GM19467 (cell line): ENCODE data around the gene FOXC1.

ENCODE experiments used
- ATAC-seq: cut with Tn5 transposase; IDR thresholded peaks from one replicate; pipeline ENCODE4 v1.9.1; 2021; ENCODE audit warnings: mild to moderate bottlenecking, moderate library complexity; ENCODE audit not compliant: unreplicated experiment

Gene FOXC1

DNA sequence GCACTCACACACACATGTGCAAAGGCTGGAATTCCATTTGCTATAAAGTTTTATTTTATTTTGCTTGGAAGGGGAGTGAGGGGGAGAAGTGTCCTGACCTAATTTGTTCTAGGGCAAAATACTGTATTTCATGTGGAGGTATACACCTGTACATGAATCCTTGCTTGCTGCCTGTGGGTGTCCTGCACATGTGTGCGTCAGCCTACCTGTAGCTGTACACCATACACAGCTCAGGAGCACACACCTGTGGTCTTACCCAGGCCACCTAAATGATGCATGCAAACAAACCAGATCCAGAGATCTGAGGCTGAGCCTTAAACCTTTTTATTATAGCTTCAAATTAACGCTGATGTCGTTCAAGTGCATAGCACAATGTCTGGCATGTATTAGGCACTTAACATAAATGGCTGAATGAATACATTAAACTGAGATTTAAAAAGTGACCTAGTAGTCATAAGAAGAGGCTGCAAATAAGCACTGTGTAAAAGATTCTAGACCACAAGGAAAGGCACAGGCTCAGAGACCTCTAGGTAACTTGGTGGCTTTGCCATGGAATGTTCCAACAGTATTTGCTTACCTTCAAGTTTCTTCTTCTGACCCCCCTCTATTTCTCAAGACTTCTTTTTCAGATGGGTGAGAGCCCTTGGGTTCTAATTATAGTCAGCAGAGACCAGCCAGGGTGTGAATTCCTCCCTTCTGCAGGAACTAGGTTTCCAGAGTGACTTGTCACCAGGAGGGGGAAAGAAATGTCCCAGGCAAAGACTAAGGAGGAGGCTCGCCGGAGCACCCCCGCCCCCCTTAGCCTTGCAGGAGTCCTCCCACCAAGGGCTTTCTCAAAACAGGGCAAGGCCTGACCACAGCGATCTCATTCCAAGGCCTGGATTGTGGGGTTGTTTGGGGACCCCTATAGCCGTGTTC lies 13.4 kb downstream of the FOXC1 start:
- ATAC-seq: no peak

DNA sequence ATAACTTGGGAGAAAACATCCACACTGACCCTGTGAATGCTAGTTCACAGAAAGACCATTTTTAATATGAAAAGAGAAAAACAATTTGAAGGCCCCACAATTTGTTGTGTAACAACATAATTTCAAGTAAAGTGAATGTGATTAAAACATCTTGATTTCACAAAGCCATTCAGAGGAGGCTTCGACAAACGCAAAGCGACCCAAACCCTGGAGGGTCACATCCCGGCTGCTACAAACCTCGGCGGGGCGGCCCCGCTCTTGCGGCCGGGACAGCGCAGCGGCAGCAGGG lies 14.0 kb downstream of the FOXC1 start:
- no peak for ATAC-seq

DNA sequence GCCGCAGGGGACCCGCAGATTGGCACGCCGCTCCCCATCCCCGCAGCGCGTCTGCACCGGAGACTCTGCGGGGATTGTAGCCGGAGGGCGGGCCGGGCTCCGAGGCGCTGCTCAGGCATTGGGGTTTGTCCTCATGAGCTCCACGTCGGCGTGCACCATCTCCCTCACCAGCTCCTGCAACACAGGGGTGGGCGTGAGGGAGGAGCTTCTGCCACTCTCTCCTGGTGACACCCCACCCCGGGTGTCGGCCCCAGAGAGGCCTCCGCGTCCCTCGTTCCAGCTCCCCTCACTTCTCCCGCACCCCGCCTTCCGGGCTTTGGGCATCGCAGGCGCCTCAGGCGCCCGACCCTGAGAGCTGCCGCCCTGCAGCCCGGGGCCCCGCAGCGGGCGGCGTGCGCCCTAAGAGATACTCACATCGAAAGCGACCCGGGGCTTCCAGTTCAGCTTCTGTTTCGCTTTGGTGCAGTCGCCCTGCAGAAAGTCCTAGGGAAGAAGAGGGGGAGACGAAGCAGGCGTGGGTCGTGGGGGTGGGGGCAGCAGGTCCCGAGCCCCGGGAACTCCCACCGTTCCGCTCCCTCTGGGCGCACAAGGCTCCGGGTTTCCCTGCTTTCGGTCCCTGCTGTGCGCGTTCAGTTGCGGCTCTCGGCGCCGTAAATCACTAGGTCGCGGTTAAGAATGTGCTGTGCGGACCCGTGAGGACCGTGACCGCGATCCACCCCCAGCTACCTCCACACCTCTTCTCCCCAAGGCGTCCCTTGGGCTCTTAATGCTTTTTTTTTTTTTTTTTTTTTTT lies 14.5 kb downstream of the FOXC1 start:
- no peak for ATAC-seq

DNA sequence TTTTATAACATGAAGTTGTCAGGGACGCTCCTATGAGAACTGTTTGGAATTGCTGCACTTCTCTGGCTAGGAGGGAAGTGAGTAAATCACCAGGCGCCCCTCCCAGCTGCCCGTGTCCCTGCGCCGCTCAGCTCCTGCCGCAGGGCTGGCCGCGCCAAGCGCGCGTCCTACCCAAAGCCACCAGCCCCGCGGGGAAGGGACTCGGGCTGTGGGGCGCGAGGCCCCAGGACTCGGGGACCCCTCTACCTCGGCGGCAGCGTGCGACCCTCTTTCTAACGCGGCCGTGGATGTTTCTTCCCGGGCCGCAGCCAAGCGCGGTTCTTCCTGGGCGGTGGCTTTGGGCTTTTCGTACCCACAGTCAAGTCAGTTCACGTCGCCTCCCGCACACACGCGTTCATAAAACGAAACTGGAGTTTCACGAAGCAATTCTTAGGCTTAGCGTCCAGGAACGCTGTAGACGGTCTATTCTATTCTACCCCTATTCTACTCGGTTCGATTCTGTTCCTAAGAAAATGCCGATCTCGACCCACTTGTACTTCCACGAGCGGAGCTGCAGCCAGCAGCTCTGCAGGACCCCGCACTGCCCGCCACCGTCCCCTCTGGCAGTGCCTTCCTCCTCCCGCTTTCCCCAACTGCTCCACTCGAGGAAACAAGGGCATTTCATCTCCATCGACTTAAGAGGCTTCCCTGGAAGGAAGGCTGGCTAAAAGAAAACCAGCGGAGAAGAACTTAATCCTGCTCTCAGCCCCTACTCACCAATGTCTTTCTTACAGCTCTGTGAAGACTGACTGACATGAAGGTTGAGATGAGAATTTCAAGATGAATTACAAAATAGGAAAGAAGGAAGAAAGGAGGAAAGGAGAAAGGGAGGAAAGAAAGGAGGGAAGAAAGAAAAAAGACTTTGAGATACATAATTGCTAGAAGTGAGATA lies 15.4 kb downstream of the FOXC1 start:
- ATAC-seq: no peak

DNA sequence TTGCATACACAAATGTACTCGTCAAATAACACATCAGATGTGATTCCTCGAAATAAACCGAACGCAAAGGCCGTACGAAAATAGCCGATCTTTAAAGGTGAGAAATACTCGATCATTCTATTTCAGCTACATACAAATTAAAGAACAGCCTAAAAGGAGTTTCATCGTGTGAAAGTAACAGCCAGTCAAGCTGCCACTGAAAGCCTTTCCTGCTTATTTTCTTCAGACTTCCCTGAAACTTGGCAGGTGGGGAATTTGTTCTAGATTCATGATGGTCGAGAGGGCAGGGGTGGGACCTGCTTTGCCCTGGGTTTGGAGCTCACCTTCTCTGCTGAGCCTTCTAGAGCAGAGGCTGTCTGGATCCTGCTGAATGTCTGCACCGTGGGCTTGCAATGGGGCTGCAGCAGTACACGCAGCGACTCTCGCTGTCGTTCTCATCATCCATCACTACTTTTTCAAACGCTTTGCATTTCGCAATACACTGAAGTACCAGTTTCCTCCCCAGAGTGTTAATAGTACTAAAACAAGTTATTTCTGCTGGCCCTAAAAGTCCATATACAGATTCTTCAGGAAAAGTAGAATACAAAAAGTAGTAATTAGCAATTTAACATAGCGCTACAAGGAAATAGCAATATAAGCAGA lies 16.2 kb downstream of the FOXC1 start:
- no peak for ATAC-seq

DNA sequence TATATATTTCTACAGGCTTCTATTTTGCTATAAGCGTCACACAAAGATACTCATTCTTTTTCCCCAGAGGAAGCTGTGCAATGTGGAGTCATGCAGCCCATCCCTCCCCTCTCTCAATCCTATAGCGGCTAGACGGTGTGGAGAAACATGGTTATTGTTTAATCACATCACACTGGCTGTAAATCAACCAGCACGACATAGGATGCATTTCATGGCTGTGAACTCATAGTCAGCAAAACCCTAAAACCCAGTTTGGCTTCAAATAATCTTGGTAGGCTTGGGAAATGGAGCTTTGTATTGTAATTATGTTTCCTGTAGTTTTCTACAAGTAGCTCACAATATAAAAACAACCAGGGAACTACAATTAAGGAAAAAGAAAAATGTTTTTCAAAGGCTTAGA lies 16.8 kb downstream of the FOXC1 start:
- ATAC-seq: no peak

DNA sequence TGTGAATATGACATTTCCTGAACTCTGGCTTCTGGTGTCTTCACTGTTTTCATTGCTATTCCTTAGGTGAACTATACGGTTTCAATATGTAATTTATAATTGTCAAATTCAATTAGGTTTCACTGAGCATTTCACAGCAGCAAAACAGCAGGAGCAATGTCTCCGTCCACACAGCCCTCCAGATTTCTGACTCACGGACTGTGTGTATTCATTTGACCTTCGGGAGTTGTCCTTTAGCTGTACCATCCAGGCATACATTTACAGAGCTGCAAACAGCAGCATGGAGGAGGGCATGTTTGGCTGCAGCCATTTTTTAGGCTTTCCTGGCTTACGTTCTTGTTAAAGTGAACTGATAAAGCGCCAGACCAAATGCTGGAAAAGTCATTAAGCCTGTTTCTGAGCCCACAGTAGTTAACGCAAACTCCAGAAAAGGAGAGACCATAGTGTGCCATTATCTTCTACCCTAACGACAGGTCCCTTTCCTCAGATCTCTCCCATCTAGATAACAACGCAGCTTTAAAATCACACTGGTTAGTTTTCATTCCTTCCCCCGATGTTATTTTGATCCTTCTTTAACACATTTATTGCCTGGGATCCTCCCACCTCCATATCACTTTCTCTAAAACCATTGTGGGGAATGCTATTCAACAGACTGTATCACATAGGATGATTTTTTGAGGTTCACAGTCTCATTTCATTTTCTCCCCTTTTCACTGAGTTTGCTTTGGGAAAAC lies 18.3 kb downstream of the FOXC1 start:
- ATAC-seq: no peak

DNA sequence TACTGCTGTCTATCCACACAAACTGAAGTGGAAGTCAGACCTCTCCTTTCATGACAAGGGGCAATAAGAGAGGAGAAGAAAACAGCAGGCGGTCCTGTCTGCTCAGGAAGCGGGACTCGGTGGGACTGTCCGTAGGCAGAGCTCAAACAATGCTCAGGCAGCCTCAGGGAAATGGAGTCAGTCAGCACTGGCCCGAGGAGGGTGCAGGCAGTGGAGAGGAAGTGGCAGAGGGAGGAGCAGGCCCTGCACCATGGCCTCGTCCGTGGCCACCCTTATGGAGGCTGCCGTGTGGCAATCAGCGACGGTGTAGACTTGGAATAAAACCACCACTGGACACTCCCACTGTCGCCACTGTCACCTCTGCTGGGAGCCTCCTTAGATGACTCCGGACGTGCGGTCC lies 19.6 kb downstream of the FOXC1 start:
- ATAC-seq: no peak

DNA sequence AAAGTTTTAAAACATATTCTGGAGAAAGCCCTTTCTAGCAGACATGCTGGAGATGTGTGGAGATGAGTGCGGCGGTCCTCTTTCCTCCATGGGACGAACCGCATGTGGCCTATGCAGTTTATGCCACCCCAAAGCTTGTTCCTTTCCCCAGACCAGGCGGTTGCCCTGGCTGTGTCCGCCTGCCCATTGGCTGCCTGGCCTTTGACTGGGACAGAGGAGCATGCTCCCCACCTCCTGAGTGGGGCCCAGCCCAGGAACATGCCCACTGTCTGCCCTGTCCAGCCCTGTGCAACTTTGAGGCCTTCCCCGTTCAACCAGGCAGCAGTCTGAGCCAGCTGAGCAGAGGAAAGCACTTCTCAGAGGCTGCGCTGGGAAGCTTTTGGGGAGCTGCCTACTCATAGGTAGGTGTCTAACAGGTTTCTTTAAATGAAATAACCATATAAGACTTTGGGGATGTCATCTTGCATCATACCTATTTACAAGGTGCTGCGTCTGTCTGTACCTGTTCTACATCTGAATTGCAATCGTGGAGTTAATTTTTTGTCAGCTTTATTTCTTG lies 20.6 kb downstream of the FOXC1 start:
- no peak for ATAC-seq

DNA sequence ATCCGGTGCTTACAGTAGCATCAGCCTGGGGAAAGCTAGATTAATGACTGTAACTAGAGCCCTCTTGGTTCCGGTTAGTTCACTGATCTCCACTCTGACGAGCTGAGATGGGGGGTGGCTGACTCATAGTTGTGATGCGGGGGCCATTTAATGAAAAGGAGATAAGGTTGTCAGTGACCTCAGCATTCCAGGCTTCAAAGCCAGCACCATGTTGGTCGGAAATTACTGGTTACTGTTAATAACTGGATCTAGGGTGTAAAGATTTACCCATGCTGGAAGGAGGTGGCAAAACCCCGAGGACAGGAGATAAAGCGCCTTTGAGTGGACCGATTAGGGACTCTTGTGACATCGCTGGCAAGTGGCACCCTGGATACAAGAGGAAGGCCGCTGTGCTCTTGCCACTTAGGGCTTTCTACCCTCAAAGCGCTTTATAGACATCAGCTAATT lies 21.1 kb downstream of the FOXC1 start:
- ATAC-seq: no peak

DNA sequence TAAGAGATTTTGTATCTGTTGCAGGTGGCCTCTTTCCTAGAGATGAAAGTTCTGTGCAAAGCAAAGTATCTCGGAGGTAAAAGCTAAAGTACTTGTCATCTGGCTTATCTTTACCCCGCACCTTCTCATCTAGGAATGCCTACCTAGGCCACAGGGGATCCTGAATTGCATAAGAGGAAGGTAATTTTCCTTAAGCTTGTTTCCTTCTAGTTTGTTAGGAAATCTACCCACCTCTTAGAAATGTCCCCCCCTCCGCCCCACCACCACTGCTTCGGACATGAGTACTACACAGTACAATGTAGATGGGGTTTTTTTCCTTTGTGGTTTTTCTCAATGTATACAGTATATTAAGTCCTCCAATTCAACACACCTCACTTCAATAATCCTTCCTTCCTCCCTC lies 21.5 kb downstream of the FOXC1 start:
- no peak for ATAC-seq

DNA sequence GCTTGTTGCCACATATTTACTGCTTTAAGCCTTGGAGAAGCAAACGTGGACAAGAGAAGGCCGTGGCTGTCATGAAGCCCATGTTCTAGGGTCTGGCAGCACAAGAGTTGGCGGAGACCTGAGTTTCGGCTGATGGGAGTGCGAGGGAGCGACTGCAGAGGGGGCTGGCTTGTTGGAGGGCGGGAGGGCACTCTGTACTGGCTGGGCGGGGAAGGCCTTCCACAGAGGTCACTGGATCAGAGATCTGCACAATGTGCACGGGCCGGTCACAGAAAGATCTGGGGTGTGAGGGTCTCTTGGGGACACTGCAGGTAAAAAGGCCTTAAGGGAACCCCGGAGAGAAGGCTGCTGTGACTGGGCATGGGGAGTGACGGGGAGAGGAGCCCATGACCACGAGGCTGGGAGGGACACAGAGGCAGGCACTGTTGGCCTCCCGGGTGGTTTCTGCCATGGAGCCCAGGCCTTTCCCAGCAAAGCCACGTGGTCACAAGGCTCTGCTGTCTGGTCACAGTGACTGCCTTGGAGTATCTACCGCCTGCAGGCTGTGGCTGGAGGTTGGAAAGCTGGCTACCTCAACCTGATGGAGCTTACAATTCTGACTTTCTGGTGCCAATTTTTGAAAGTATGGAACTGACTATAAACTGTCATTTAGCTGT lies 23.8 kb downstream of the FOXC1 start:
- no peak for ATAC-seq

DNA sequence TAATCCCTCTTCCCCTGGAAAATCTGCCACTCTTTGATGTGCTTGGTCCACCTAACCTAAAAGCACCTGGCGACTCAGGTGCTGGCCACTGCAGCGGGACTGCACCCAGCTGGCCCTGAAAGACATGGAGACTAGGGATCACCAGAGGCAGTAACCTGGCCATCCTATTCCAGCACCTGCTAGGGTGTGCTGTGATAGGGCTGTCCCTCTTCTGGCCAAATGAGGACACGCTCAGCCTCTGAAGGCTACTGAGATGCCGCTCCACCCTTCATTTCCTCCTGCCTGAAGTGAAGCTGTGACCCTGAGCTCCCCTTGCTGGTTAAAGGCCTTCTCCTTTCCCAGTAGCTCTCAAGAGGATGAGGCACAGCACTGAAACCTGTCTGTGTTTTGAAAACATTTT lies 24.4 kb downstream of the FOXC1 start:
- no peak for ATAC-seq

DNA sequence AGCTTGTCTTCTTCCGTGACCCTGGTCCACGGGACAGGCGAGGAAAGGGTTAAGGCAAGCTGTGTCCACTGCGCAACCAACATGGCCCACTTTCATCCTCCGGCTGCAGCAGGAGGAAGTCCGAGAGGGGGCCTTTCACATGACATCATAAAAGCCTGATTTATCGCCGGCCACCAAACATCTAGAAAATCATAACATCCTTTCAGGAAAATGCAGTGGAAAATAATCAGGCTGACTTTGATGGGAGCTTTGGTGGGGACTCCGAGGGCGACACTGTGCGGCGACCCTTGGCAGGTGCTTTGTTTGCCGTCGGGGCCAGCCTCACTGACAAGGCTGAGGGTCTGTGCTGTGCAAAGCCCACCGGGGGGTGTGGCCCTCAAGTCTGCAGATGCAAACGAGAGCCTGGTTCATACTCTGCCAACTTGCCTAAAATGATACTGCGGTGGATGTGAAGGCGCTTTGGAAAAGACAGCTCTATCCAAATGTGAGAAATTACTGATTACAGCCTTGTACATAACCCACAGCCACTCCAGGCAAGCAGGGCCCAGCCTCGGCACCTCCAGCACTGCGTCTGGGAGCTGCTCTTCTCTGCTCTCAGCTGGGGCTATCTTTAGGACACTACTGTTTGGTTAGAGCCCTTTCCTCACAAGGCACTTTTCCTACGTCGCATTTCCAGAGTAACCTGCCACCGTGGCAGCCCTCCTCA lies 25.7 kb downstream of the FOXC1 start:
- no peak for ATAC-seq

DNA sequence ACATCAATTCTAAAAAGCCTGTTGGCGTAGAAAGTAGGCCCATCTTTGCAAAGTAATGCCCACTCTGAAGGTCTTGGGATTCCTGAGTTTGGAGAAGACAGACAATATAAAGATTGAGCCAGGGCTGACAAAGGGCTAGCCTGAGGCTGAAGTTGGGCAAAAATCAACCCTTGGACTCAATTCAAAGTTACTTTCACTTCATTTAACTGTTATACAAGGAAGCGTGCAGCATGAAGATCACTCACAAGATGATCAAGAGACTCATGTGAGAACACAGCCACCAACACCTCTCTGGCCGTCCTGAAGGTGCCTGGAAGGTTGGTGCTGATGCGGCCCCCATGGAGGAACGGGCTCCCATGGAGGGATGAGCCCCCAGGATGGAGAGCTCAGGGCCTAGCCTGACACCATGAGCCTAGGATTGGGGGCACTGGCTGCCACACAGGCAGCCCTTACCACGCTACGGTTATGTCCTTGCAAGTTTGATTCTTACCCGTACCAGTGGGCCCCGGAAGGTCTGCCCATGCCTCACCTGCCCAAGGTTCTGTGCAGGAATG lies 26.6 kb downstream of the FOXC1 start:
- ATAC-seq: no peak

DNA sequence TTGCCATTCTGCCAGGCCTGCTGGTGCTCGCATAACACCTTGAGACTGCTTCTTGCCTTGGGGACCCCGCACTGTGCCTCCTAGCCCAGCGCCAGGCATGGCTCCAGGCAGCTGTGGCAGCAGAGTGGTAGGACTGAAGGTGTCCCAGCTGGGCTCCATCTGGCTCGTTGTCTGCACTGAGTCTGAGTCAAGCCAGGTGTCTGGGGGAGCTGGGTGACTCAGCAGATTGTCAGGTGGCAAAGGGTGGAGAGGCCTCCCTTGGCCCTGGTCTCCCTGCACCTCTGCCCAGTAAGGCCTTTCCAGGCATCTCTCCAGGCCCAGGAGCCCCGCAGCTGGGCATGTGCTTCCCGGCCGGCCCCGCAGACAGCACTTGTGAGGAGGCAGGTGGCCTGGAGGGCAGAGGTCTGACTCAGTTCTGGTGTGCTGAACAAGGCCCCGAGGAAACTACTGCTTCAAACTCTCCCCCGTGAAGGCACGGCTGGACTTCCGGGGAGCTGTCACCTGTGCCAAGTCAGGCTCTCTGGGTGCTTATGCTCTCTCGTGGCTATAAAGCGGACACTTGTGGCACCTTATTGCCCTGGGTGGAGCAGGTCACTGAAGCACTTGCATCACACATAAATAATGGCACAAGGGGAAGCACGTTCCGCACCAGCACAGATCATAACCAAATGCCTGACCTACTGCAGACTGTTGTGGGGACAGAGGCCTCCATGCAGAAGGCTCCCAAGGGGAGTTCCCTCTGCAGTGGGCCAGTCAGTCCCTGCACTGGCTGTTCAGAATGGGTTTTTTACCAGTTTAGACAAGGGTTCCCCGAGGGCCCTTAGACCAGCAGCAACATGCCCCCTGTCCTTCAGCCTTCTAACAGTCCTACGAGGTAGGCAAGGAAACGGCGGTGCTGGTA lies 27.5 kb downstream of the FOXC1 start:
- no peak for ATAC-seq

DNA sequence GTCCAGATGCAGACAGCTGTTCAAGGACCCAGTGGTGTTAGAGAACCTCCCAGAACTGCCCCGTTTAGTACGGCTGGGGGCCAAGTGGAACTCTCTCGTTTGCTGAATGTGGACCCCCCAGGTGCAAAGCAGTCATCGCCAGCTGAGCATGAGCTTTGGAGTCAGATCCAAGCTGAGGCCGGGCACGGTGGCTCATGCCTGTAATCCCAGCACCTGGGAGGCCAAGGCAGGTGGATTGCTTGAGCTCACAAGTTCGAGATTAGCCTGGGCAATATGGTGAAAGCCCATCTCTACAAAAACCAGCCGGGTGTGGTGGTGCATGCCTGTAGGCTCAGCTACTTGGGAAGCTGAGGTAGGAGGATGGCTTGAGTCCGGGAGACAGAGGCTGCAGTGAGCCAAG lies 29.7 kb downstream of the FOXC1 start:
- ATAC-seq: no peak
